ENCODE results near the gene KRT86.

DNA sequence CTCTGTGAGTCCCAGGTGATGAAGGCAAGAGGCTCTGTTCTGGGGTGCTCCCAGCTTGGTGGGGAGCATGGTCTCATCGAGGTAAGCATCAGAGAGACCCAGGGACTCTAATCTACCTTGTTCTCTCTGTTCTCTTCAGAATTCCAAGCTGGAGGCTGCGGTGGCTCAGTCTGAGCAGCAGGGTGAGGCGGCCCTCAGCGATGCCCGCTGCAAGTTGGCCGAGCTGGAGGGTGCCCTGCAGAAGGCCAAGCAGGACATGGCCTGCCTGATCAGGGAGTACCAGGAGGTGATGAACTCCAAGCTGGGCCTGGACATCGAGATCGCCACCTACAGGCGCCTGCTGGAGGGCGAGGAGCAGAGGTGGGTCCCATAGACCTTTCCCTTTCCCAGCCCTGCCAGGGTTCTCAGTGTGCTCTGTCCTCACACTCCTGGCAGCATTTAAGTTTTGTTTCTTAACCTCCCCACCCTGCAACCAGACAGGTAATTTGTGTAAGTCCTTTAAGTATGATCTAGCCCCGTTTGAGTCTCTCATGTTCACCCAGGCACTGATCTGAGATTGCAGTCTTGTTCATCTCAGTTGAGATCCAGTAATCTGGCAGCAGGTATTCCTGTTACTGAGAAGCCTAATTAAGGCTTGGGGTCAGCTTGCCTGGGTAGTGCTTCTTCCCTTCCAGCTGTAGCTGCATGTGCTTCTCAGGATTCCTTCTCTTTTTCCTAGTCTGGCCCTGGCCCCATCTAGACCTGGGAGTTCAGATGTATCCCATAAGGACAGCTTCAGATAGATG, 31.7 kb downstream of the KRT86 start:
- TF ChIP-seq, protein P1, sequence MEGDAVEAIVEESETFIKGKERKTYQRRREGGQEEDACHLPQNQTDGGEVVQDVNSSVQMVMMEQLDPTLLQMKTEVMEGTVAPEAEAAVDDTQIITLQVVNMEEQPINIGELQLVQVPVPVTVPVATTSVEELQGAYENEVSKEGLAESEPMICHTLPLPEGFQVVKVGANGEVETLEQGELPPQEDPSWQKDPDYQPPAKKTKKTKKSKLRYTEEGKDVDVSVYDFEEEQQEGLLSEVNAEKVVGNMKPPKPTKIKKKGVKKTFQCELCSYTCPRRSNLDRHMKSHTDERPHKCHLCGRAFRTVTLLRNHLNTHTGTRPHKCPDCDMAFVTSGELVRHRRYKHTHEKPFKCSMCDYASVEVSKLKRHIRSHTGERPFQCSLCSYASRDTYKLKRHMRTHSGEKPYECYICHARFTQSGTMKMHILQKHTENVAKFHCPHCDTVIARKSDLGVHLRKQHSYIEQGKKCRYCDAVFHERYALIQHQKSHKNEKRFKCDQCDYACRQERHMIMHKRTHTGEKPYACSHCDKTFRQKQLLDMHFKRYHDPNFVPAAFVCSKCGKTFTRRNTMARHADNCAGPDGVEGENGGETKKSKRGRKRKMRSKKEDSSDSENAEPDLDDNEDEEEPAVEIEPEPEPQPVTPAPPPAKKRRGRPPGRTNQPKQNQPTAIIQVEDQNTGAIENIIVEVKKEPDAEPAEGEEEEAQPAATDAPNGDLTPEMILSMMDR (conservative IDR thresholded peaks at IDR 0.05 in 1 of 2, IDR thresholded peaks at IDR 0.05 in 1 of 2; ENCODE audit: low read depth in 1 of 2, low read length in 2 of 2): peak; percentile 7 to 22
- TF ChIP-seq EZH2 (IDR thresholded peaks at IDR 0.05; ENCODE audit: low read length, missing control alignments): no peak
